ENCODE results near the gene HRH2.

The HRH2 gene

GRCh38 chr5:175693741-175694140, 35.9 kb downstream of the HRH2 start:
- Histone ChIP-seq H3K9me3 (ENCODE audit: control insufficient read depth, low read length) (no peaks in the 10 kb centered on the region), H3K9ac (ENCODE audit: low read length) (no peak overlapping the region), H3K36me3 (ENCODE audit: control insufficient read depth, insufficient read depth, low read length, severe bottlenecking) (no peaks in the 10 kb centered on the region), H3K4me3 (ENCODE audit: low read length) (no peak overlapping the region), H3K27me3 (replicated peaks; ENCODE audit: control insufficient read depth, insufficient read depth, low read length) (peaks cover 42% of the 10 kb centered on the region), H3K4me1 (ENCODE audit: control insufficient read depth, insufficient read depth, low read length) (no peaks in the 10 kb centered on the region)
- DNase-seq (ENCODE audit: low read depth): no peak

- DNase-seq (ENCODE audit: low read depth): no peak
- H3K9ac ChIP-seq (ENCODE audit: low read length): no peak overlapping the region
- H3K27me3 ChIP-seq (replicated peaks; ENCODE audit: control insufficient read depth, insufficient read depth, low read length): peaks cover 39% of the 10 kb centered on the region
- no peaks in the 10 kb centered on the region for H3K36me3 ChIP-seq (ENCODE audit: control insufficient read depth, insufficient read depth, low read length, severe bottlenecking)
- H3K9me3 ChIP-seq (ENCODE audit: control insufficient read depth, low read length): no peaks in the 10 kb centered on the region
- no peaks in the 10 kb centered on the region for H3K4me1 ChIP-seq (ENCODE audit: control insufficient read depth, insufficient read depth, low read length)
- H3K4me3 ChIP-seq (ENCODE audit: low read length): no peak overlapping the region
Observed at GRCh38 chr5:175694371-175695160, 36.7 kb downstream of the HRH2 start.

GRCh38 chr5:175695161-175696126, 37.6 kb downstream of the HRH2 start:
- Histone ChIP-seq H3K9me3 (ENCODE audit: control insufficient read depth, low read length) (no peaks in the 10 kb centered on the region), H3K36me3 (ENCODE audit: control insufficient read depth, insufficient read depth, low read length, severe bottlenecking) (no peaks in the 10 kb centered on the region), H3K9ac (ENCODE audit: low read length) (no peak overlapping the region), H3K4me1 (ENCODE audit: control insufficient read depth, insufficient read depth, low read length) (no peaks in the 10 kb centered on the region), H3K27me3 (replicated peaks; ENCODE audit: control insufficient read depth, insufficient read depth, low read length) (peaks cover 38% of the 10 kb centered on the region), H3K4me3 (ENCODE audit: low read length) (no peak overlapping the region)
- no peak for DNase-seq (ENCODE audit: low read depth)

GRCh38 chr5:175696139-175696854, 38.4 kb downstream of the HRH2 start:
- no peak for DNase-seq (ENCODE audit: low read depth)

GRCh38 chr5:175696855-175697198, 39.0 kb downstream of the HRH2 start:
- no peaks in the 10 kb centered on the region for H3K4me1 ChIP-seq (ENCODE audit: control insufficient read depth, insufficient read depth, low read length)
- H3K9ac ChIP-seq (ENCODE audit: low read length): no peak overlapping the region
- no peak overlapping the region for H3K4me3 ChIP-seq (ENCODE audit: low read length)
- no peak for DNase-seq (ENCODE audit: low read depth)
- H3K27me3 ChIP-seq (replicated peaks; ENCODE audit: control insufficient read depth, insufficient read depth, low read length): peaks cover 34% of the 10 kb centered on the region
- H3K36me3 ChIP-seq (ENCODE audit: control insufficient read depth, insufficient read depth, low read length, severe bottlenecking): no peaks in the 10 kb centered on the region
- H3K9me3 ChIP-seq (ENCODE audit: control insufficient read depth, low read length): peaks cover 5% of the 10 kb centered on the region

More at GRCh38 chr5:175696139-175696854, 38.4 kb downstream of the HRH2 start:
- Histone ChIP-seq H3K36me3 (ENCODE audit: control insufficient read depth, insufficient read depth, low read length, severe bottlenecking) (no peaks in the 10 kb centered on the region), H3K4me3 (ENCODE audit: low read length) (no peak overlapping the region), H3K4me1 (ENCODE audit: control insufficient read depth, insufficient read depth, low read length) (no peaks in the 10 kb centered on the region), H3K27me3 (replicated peaks; ENCODE audit: control insufficient read depth, insufficient read depth, low read length) (peaks cover 36% of the 10 kb centered on the region), H3K9me3 (ENCODE audit: control insufficient read depth, low read length) (no peaks in the 10 kb centered on the region), H3K9ac (ENCODE audit: low read length) (no peak overlapping the region)

GRCh38 chr5:175697846-175698245, 40.0 kb downstream of the HRH2 start:
- H3K4me3 ChIP-seq (ENCODE audit: low read length): no peak overlapping the region
- DNase-seq (ENCODE audit: low read depth): no peak
- no peaks in the 10 kb centered on the region for H3K36me3 ChIP-seq (ENCODE audit: control insufficient read depth, insufficient read depth, low read length, severe bottlenecking)
- peaks cover 7% of the 10 kb centered on the region for H3K9me3 ChIP-seq (ENCODE audit: control insufficient read depth, low read length)
- no peaks in the 10 kb centered on the region for H3K4me1 ChIP-seq (ENCODE audit: control insufficient read depth, insufficient read depth, low read length)
- no peak overlapping the region for H3K9ac ChIP-seq (ENCODE audit: low read length)
- peaks cover 29% of the 10 kb centered on the region for H3K27me3 ChIP-seq (replicated peaks; ENCODE audit: control insufficient read depth, insufficient read depth, low read length)

GRCh38 chr5:175698401-175699115, 40.7 kb downstream of the HRH2 start:
- H3K27me3 ChIP-seq (replicated peaks; ENCODE audit: control insufficient read depth, insufficient read depth, low read length): peaks cover 25% of the 10 kb centered on the region
- no peaks in the 10 kb centered on the region for H3K4me1 ChIP-seq (ENCODE audit: control insufficient read depth, insufficient read depth, low read length)
- H3K36me3 ChIP-seq (ENCODE audit: control insufficient read depth, insufficient read depth, low read length, severe bottlenecking): no peaks in the 10 kb centered on the region
- H3K4me3 ChIP-seq (ENCODE audit: low read length): no peak overlapping the region
- H3K9ac ChIP-seq (ENCODE audit: low read length): no peak overlapping the region
- H3K9me3 ChIP-seq (ENCODE audit: control insufficient read depth, low read length): peaks cover 14% of the 10 kb centered on the region
- no peak for DNase-seq (ENCODE audit: low read depth)

- H3K9ac ChIP-seq (ENCODE audit: low read length): no peak overlapping the region
- H3K4me3 ChIP-seq (ENCODE audit: low read length): no peak overlapping the region
- H3K36me3 ChIP-seq (ENCODE audit: control insufficient read depth, insufficient read depth, low read length, severe bottlenecking): no peaks in the 10 kb centered on the region
- DNase-seq (ENCODE audit: low read depth): no peak
- peaks cover 22% of the 10 kb centered on the region for H3K9me3 ChIP-seq (ENCODE audit: control insufficient read depth, low read length)
- H3K4me1 ChIP-seq (ENCODE audit: control insufficient read depth, insufficient read depth, low read length): no peaks in the 10 kb centered on the region
- peaks cover 15% of the 10 kb centered on the region for H3K27me3 ChIP-seq (replicated peaks; ENCODE audit: control insufficient read depth, insufficient read depth, low read length)
Observed at GRCh38 chr5:175700991-175701390, 43.1 kb downstream of the HRH2 start.

- H3K36me3 ChIP-seq (ENCODE audit: control insufficient read depth, insufficient read depth, low read length, severe bottlenecking): no peaks in the 10 kb centered on the region
- H3K27me3 ChIP-seq (replicated peaks; ENCODE audit: control insufficient read depth, insufficient read depth, low read length): peaks cover 15% of the 10 kb centered on the region
- no peak for DNase-seq (ENCODE audit: low read depth)
- H3K9ac ChIP-seq (ENCODE audit: low read length): no peak overlapping the region
- no peaks in the 10 kb centered on the region for H3K4me1 ChIP-seq (ENCODE audit: control insufficient read depth, insufficient read depth, low read length)
- no peak overlapping the region for H3K4me3 ChIP-seq (ENCODE audit: low read length)
- peaks cover 22% of the 10 kb centered on the region for H3K9me3 ChIP-seq (ENCODE audit: control insufficient read depth, low read length)
Observed at GRCh38 chr5:175701797-175702196, 43.9 kb downstream of the HRH2 start.

- H3K27me3 ChIP-seq (replicated peaks; ENCODE audit: control insufficient read depth, insufficient read depth, low read length): peaks cover 12% of the 10 kb centered on the region
- no peak overlapping the region for H3K9ac ChIP-seq (ENCODE audit: low read length)
- H3K4me1 ChIP-seq (ENCODE audit: control insufficient read depth, insufficient read depth, low read length): no peaks in the 10 kb centered on the region
- H3K9me3 ChIP-seq (ENCODE audit: control insufficient read depth, low read length): peaks cover 20% of the 10 kb centered on the region
- DNase-seq (ENCODE audit: low read depth): no peak
- no peak overlapping the region for H3K4me3 ChIP-seq (ENCODE audit: low read length)
- H3K36me3 ChIP-seq (ENCODE audit: control insufficient read depth, insufficient read depth, low read length, severe bottlenecking): no peaks in the 10 kb centered on the region
Observed at GRCh38 chr5:175706499-175706898, 48.6 kb downstream of the HRH2 start.
